ENCODE measurements around the gene RTN4RL1. TPM values are rescaled to one million over a fixed set of nuclear protein-coding genes. Genes with fewer than 3 reads are reported as not detected.

Gene RTN4RL1
- total and polyA plus RNA-seq, 9 of the 15 experiments (the other 6 are each of a cell fraction or from before 2014, with no cell fraction given), result 0.04 to 0.06 (median 0.04) TPM; not detected in 5

DNA sequence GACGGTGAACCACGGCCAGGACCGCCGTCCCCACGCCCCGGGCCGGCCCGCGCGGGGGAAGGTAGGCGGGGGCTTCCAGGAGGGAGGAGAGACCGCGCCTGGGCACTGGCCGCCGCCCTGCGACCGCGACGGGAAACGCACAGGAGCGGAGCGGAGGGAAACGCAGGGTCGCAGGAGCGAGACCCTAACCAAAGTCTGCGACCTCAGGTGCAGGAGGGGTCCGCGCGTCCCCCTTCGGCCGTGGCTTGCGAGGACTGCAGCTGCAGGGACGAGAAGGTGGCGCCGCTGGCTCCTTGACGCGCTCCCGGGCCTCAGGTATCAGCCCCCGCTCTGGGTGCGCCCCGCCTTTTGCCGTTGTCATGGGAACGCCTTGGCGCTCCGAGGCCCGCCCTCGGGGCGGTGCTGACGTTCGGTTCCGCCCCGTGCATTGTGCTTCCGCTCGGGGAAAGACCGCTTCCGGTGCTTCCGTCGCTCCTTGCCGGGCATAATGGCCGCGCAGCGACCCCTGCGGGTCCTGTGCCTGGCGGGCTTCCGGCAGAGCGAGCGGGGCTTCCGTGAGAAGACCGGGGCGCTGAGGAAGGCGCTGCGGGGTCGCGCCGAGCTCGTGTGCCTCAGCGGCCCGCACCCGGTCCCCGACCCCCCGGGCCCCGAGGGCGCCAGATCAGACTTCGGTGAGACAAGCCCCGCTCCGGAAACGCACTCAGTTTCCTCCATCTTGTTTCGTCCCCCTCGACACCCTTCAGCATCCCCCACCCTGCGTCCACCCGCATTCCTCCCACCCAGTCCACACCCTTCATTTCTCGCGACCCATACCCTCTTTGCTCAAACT, 16.6 kb upstream of the RTN4RL1 start, which contains the start of gene OVCA2 (continued):
- TF ChIP-seq HDGF (IDR thresholded peaks at IDR 0.05) (no peak), NR1H2 (CRISPR knock-in tag; IDR thresholded peaks at IDR 0.05) (no peak), KLF10 (CRISPR knock-in tag; IDR thresholded peaks at IDR 0.05) (no peak), ZFP36 (IDR thresholded peaks at IDR 0.05; ENCODE audit: low read depth, low read length, partially characterized antibody) (no peak), SUPT5H (IDR thresholded peaks at IDR 0.05) (peak; percentile 74; the same call in 1 of the 2 replicates), ZNF589 (CRISPR knock-in tag; IDR thresholded peaks at IDR 0.05; ENCODE audit: low read depth) (no peak), CXXC5 (CRISPR knock-in tag; IDR thresholded peaks at IDR 0.05) (peak; percentile 70), L3MBTL2 (IDR thresholded peaks at IDR 0.05) (no peak), ZNF583 (CRISPR knock-in tag; IDR thresholded peaks at IDR 0.05) (no peak), ZFP30 (CRISPR knock-in tag; IDR thresholded peaks at IDR 0.05; ENCODE audit: borderline replicate concordance) (no peak), ZNF274 (IDR thresholded peaks at IDR 0.05; ENCODE audit: borderline replicate concordance, low read depth, low read length) (no peak), ASH1L (IDR thresholded peaks at IDR 0.05; ENCODE audit: borderline replicate concordance, low read depth, partially characterized antibody) (no peak)
- TF ChIP-seq, protein P1, sequence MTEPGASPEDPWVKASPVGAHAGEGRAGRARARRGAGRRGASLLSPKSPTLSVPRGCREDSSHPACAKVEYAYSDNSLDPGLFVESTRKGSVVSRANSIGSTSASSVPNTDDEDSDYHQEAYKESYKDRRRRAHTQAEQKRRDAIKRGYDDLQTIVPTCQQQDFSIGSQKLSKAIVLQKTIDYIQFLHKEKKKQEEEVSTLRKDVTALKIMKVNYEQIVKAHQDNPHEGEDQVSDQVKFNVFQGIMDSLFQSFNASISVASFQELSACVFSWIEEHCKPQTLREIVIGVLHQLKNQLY (CRISPR knock-in tag; conservative IDR thresholded peaks at IDR 0.05), result no peak
- TF ChIP-seq, protein P2, sequence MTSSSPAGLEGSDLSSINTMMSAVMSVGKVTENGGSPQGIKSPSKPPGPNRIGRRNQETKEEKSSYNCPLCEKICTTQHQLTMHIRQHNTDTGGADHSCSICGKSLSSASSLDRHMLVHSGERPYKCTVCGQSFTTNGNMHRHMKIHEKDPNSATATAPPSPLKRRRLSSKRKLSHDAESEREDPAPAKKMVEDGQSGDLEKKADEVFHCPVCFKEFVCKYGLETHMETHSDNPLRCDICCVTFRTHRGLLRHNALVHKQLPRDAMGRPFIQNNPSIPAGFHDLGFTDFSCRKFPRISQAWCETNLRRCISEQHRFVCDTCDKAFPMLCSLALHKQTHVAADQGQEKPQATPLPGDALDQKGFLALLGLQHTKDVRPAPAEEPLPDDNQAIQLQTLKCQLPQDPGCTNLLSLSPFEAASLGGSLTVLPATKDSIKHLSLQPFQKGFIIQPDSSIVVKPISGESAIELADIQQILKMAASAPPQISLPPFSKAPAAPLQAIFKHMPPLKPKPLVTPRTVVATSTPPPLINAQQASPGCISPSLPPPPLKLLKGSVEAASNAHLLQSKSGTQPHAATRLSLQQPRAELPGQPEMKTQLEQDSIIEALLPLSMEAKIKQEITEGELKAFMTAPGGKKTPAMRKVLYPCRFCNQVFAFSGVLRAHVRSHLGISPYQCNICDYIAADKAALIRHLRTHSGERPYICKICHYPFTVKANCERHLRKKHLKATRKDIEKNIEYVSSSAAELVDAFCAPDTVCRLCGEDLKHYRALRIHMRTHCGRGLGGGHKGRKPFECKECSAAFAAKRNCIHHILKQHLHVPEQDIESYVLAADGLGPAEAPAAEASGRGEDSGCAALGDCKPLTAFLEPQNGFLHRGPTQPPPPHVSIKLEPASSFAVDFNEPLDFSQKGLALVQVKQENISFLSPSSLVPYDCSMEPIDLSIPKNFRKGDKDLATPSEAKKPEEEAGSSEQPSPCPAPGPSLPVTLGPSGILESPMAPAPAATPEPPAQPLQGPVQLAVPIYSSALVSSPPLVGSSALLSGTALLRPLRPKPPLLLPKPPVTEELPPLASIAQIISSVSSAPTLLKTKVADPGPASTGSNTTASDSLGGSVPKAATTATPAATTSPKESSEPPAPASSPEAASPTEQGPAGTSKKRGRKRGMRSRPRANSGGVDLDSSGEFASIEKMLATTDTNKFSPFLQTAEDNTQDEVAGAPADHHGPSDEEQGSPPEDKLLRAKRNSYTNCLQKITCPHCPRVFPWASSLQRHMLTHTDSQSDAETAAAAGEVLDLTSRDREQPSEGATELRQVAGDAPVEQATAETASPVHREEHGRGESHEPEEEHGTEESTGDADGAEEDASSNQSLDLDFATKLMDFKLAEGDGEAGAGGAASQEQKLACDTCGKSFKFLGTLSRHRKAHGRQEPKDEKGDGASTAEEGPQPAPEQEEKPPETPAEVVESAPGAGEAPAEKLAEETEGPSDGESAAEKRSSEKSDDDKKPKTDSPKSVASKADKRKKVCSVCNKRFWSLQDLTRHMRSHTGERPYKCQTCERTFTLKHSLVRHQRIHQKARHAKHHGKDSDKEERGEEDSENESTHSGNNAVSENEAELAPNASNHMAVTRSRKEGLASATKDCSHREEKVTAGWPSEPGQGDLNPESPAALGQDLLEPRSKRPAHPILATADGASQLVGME (CRISPR knock-in tag; IDR thresholded peaks at IDR 0.05), result no peak
- TF ChIP-seq, protein P3, sequence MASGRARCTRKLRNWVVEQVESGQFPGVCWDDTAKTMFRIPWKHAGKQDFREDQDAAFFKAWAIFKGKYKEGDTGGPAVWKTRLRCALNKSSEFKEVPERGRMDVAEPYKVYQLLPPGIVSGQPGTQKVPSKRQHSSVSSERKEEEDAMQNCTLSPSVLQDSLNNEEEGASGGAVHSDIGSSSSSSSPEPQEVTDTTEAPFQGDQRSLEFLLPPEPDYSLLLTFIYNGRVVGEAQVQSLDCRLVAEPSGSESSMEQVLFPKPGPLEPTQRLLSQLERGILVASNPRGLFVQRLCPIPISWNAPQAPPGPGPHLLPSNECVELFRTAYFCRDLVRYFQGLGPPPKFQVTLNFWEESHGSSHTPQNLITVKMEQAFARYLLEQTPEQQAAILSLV (tag; IDR thresholded peaks at IDR 0.05), result no peak
- TF ChIP-seq, protein P4, sequence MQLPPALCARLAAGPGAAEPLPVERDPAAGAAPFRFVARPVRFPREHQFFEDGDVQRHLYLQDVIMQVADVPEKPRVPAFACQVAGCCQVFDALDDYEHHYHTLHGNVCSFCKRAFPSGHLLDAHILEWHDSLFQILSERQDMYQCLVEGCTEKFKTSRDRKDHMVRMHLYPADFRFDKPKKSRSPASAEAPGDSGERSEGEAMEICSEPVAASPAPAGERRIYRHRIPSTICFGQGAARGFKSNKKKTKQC (CRISPR knock-in tag; IDR thresholded peaks at IDR 0.05), result no peak
- TF ChIP-seq, protein P5, sequence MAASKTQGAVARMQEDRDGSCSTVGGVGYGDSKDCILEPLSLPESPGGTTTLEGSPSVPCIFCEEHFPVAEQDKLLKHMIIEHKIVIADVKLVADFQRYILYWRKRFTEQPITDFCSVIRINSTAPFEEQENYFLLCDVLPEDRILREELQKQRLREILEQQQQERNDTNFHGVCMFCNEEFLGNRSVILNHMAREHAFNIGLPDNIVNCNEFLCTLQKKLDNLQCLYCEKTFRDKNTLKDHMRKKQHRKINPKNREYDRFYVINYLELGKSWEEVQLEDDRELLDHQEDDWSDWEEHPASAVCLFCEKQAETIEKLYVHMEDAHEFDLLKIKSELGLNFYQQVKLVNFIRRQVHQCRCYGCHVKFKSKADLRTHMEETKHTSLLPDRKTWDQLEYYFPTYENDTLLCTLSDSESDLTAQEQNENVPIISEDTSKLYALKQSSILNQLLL (CRISPR knock-in tag; IDR thresholded peaks at IDR 0.05; ENCODE audit: borderline replicate concordance), result no peak
